Stimulated activated CD8-positive, alpha-beta memory T cell treated with anti-CD3 and anti-CD28 coated beads, Interleukin-2, amount 100 ng/mL, for 48 hours (primary cell): ENCODE data around the gene PTPN1.
"Not testable (repeated sequence)": the region's sequence is repeated elsewhere in the genome, so short reads cannot be mapped to it uniquely, and the experiment has no call there.

ENCODE experiments used
- DNase-seq, 2 donors: peaks; one replicate each; pipeline ENCODE4 v3.0.0-alpha.2; 2020; ENCODE audit warnings: low read depth in 2 of 2

Gene PTPN1

GRCh38 chr20:50509923-50510705, at the start of gene PTPN1:
TSS of gene PTPN1 (plus strand) at chr20:50510383. CDS start at chr20:50510528, 145 bp downstream.
- peak; percentile 96 to 98 for DNase-seq

GRCh38 chr20:50460608-50461267, 49.4 kb upstream of the PTPN1 start:
- peak; percentile 61 to 83 for DNase-seq

- DNase-seq: no peak
Observed at GRCh38 chr20:50462093-50462690, 48.0 kb upstream of the PTPN1 start.

GRCh38 chr20:50464026-50464724, 46.0 kb upstream of the PTPN1 start:
- DNase-seq: no peak

- no peak for DNase-seq
Observed at GRCh38 chr20:50464725-50465650, 45.2 kb upstream of the PTPN1 start.

- no peak for DNase-seq
Observed at GRCh38 chr20:50467174-50467573, 43.0 kb upstream of the PTPN1 start.

GRCh38 chr20:50467718-50468356, 42.3 kb upstream of the PTPN1 start:
- no peak for DNase-seq

GRCh38 chr20:50468378-50468798, 41.8 kb upstream of the PTPN1 start:
- no peak for DNase-seq

GRCh38 chr20:50469176-50469723, 40.9 kb upstream of the PTPN1 start:
- DNase-seq: no peak

GRCh38 chr20:50469796-50470195, 40.4 kb upstream of the PTPN1 start:
- DNase-seq: no peak

- no peak for DNase-seq
Observed at GRCh38 chr20:50470264-50470858, 39.8 kb upstream of the PTPN1 start.

GRCh38 chr20:50471231-50471630, 39.0 kb upstream of the PTPN1 start:
- no peak for DNase-seq

- DNase-seq: peak in 1 of 2 donors; percentile 30
Observed at GRCh38 chr20:50472693-50473664, 37.2 kb upstream of the PTPN1 start.

GRCh38 chr20:50474356-50474755, 35.8 kb upstream of the PTPN1 start:
- not testable (repeated sequence) for DNase-seq

GRCh38 chr20:50475681-50476292, 34.4 kb upstream of the PTPN1 start:
- DNase-seq: no peak

GRCh38 chr20:50477239-50477872, 32.8 kb upstream of the PTPN1 start:
- DNase-seq: no peak

GRCh38 chr20:50478162-50478990, 31.8 kb upstream of the PTPN1 start:
- DNase-seq: peak; percentile 56 to 68
